Mammary epithelial cell (primary cell): ENCODE measurements around the gene ACVR1B.

Experiments
- EZH2 ChIP-seq: IDR thresholded peaks from 2 replicates; pipeline ENCODE4 v1.6.1; 2012; ENCODE audit warnings: low read length, inconsistent platforms, borderline replicate concordance
- TF ChIP-seq, protein P1 (sequence below), 2 donors: IDR thresholded peaks in 1 of 2; conservative IDR thresholded peaks in 1 of 2; 2 replicates each; pipeline ENCODE4 v1.5.1; 2011 to 2012; ENCODE audit warnings: inconsistent platforms in 2 of 2, low read length in 2 of 2, mild to moderate bottlenecking in 2 of 2, control low read depth in 1 of 2, low read depth in 1 of 2; ENCODE audit not compliant: insufficient read depth in 1 of 2; ENCODE audit errors: extremely low read depth in 1 of 2

DNA sequence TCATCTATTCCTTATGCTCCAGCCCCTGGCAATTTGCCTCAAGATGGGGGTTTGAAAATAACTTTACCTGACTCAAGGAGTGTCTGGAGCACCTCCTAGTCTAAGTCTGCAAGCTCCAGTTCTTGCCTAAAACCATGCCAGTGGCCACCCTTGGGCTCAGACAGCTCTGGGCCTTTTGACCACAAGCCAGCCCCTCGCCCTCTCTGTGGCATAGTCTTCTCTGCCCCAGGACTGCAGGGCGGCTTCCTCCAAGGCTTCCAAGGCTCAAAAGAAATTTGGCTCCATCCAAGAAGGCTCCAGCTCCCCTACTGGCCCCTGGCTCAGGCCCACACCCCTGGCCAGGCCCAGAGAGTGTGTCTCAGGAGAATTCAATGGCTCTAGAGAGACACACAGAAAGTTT, 29.4 kb upstream of the ACVR1B start:
- TF ChIP-seq, protein P1, sequence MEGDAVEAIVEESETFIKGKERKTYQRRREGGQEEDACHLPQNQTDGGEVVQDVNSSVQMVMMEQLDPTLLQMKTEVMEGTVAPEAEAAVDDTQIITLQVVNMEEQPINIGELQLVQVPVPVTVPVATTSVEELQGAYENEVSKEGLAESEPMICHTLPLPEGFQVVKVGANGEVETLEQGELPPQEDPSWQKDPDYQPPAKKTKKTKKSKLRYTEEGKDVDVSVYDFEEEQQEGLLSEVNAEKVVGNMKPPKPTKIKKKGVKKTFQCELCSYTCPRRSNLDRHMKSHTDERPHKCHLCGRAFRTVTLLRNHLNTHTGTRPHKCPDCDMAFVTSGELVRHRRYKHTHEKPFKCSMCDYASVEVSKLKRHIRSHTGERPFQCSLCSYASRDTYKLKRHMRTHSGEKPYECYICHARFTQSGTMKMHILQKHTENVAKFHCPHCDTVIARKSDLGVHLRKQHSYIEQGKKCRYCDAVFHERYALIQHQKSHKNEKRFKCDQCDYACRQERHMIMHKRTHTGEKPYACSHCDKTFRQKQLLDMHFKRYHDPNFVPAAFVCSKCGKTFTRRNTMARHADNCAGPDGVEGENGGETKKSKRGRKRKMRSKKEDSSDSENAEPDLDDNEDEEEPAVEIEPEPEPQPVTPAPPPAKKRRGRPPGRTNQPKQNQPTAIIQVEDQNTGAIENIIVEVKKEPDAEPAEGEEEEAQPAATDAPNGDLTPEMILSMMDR (conservative IDR thresholded peaks at IDR 0.05 in 1 of 2, IDR thresholded peaks at IDR 0.05 in 1 of 2; ENCODE audit: extremely low read depth in 1 of 2, insufficient read depth in 1 of 2, low read depth in 1 of 2, low read length in 2 of 2): no peak
- TF ChIP-seq EZH2: no peak
